Stimulated activated CD4-positive, alpha-beta T cell treated with anti-CD3 and anti-CD28 coated beads, Interleukin-1b, Interleukin-23, amount 100 ng/mL, for 48 hours (primary cell): ENCODE results near the gene SLC1A7.
"Not testable (repeated sequence)": the region's sequence is repeated elsewhere in the genome, so short reads cannot be mapped to it uniquely, and the experiment has no call there.

ENCODE experiments used
- DNase-seq: peaks from one replicate; pipeline ENCODE4 v3.0.0-alpha.2; 2020

The SLC1A7 gene

GRCh38 chr1:53142226-53142853 is at the start of gene SLC1A7:
Gene SLC1A7 (minus strand): TSS chr1:53142638. CDS start chr1:53142449, 189 bp downstream.
- DNase-seq = no peak

- no peak for DNase-seq
Observed at GRCh38 chr1:53190210-53190611, 47.8 kb upstream of the SLC1A7 start.

DNA sequence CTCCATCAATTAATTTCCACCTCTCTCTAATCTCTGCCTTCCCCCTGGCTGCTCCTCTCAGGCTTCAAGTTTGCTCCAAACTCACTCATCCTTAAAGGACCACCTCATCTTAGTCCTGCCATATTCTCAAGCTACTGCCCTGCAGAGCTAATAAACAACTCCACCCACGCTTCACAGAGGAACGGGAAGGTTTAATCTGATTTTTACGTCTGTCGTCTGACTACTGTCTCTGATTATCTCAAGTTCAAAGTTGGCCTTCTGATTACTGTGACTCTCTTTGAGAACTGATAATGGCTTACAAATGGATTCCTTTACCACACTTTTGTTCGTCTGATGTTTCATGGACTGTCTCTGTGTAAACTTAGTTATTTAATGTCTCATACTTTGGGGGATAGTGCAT is 46.6 kb upstream of the SLC1A7 start:
- no peak for DNase-seq

DNA sequence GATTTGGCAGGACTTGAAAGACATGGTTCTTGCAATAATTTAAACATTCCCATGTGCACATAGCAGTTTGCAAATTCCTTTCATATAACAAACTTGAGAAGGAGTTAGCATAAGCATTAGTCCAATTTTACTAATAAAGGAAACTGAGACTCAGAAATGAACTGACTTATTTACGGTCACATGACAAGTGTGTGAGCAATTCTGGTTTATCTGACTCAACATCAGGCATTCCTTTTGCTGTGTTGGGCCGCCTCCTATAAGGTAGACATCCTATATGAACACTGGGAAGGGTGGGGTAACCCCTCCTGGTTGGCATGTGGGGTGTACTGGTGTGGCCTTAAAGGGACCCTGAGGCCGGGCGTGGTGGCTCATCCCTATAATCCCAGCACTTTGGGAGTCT is 45.7 kb upstream of the SLC1A7 start:
- no peak for DNase-seq

GRCh38 chr1:53187401-53187800 is 45.0 kb upstream of the SLC1A7 start:
- no peak for DNase-seq

GRCh38 chr1:53186533-53186932 is 44.1 kb upstream of the SLC1A7 start:
- DNase-seq = no peak

- not testable (repeated sequence) for DNase-seq
Observed at GRCh38 chr1:53185955-53186297, 43.5 kb upstream of the SLC1A7 start.

DNA sequence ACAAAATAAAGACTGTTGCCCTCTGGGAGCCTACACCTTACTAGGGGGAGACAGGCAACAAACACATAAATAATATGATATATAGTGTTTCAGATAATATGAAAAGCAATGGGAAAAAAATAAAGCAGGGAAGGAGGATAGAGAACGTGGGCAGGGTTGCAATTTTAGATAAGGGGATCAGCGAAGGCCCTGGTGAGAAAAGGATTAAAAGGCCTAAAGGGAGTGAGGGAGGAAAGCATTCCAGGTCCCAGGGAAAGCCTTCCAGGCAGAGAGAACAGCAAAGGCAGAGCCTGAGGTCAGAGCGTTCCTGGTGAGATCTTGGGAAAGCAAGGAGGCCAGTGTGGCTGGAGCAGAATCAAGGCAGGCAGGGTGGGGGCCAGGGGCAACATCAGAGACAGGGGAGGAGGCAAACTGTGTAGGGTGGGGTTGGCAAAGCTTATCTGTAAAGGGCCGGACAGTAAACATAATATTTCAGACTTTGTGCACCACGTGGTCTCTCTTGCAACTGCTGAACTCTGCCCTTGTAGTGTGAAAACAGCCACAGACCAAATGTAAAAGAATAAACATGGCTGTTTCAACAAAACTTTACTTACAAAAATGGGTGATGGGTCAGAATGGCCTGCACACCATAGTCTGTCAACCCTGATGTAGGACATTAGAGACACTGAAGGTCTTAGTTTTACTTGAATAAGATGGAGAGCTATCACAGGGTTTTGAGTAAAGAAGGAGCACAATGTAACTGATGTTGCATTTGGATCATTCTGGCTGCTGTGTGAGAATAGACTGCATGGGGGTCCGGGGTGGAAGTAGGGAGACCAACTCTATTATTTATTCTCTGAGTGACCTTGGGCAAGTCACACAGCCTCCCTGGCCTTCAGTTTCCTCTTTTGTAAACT is 40.9 kb upstream of the SLC1A7 start:
- DNase-seq = no peak

DNA sequence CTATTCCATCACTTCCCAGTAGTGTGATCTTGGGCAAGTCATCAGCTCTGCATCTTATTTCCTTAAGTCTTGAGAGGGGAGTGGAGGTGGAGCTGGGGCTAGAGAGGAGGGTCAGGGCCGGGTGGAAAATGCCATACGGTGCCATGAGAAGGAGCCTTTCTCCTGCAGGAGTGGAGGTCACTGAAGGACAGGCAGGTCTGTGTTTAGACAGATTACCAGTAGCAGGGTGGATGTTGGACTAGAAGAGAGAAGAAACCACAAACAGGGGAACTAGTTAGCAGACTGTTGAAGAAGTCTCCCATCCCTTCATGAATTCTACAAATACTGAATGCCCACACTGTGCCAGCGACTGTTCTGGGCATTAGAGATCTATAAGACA is 40.3 kb upstream of the SLC1A7 start:
- no peak for DNase-seq

GRCh38 chr1:53182111-53182593 is 39.7 kb upstream of the SLC1A7 start:
- peak; percentile 84 for DNase-seq

DNA sequence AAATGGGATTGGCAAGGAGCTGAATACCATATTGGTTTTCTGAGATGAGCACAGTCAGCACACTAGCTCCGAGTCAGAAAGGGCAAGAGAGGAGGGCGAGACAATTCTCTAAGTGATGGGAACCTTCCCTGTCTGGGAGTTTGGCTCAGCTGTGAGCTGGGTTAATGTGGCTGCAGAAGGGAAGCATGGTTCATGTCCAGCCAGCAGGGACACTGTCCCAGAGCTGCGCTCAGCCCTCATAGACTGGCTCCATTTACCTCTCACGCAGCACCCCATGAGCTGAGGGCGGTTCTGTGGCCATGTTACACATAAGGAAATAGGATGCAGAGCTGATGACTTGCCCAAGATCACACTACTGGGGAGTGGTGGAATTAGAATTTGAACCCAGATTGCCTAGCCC is 38.5 kb upstream of the SLC1A7 start:
- no peak for DNase-seq

- DNase-seq = no peak
Observed at GRCh38 chr1:53180226-53180625, 37.8 kb upstream of the SLC1A7 start.

DNA sequence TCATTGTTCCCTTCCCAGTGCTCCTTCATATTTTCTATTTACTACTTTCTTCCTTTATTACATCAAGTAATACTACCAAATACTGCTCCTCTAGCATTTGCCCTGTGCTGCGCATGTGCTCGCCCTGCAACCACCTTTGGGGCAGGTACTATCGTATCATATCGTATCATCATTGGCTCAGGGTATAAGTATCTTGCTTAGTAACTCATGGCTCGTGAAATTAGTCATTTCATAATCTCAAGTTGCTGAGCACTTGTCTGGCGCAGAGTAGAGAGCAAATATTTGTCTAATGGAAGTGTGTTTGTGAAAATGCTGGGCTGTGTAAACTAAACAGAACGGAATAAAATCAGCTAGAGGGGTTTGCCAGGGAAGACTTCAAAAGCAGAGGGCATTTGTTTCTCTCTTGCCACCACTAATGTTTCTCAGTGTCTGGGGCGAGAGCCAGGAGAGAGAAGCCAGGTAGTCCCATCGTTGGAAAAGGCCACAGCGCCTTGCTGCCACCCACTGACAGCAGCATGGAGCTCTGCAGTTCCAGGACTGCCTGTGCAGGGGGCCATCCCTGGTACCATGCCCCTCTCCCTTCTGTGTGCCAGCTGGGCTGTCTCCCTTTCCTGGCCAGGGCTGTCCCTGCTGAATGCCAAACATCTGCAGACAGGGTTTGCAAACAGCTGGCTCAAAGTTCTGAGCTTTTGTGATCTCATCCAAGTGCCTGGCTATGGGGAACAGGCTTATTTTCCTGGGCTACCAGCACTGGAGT is 34.2 kb upstream of the SLC1A7 start:
- DNase-seq = no peak

DNA sequence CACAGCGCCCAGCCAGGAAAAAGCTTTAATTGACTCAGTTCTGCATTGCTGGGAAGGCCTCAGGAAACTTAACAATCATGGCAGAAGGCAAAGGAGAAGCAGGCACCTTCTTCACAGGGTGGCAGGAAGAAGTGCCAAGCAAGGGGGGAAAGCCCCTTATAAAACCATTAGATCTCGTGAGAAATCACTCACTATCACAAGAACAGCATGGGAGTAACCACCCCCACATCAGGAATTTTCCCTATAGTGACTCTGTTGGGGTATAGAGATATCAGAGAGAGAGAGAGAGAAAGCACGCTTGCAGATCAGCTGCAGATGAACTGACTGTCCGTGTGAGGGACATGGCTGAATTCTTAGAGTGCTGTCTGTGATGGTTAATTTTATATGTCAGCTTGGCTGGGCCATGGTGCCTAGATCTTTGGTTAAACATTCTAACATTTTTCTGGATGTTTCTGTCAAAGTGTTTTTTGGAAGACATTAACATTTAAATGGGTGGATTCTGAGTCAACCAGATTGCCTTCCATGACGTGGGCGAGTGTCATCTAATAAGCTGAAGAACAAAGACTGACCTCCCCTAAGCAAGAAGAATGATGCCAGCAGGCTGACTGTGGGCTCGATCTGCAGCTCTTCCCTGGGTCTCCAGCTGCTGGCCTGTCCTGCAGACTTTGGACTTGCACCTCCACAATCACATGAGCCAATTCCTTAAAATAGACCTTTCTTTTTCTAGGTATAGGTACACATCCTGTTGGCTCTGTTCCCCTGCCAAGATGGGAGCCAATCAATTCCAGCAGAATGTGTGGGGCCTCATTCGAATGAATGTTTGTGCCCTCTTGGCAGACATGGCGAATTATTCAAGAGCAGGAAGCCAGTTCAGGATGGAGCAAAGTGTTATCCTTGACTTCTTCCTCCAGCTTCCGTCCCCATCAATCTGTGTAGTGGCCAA is 32.8 kb upstream of the SLC1A7 start:
- DNase-seq = no peak

- DNase-seq = no peak
Observed at GRCh38 chr1:53172426-53173128, 30.1 kb upstream of the SLC1A7 start.

DNA sequence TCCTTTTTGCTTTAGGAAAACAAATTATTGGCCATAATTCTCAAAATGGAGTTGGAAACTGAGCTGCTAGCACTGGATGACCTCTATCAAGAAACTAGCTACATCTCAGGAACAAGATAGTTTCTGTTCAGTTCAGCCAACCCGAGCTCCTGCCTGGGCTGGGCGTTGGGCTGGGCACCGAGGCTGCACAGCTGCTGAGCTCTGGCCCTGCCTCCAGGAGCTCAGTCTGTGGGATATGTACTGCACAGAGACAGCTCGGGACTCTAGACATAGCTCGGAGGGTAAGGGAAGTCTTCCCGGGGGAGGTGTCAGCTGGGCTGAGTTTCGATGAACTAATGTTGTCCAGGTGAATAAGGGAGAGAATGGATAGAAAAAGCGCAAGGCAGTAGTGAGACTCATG is 24.5 kb upstream of the SLC1A7 start:
- DNase-seq = no peak

- no peak for DNase-seq
Observed at GRCh38 chr1:53166366-53166765, 23.9 kb upstream of the SLC1A7 start.

GRCh38 chr1:53165408-53165961 is 23.0 kb upstream of the SLC1A7 start:
- no peak for DNase-seq

GRCh38 chr1:53163291-53163768 is 20.9 kb upstream of the SLC1A7 start:
- no peak for DNase-seq

GRCh38 chr1:53162621-53163020 is 20.2 kb upstream of the SLC1A7 start:
- DNase-seq = no peak

DNA sequence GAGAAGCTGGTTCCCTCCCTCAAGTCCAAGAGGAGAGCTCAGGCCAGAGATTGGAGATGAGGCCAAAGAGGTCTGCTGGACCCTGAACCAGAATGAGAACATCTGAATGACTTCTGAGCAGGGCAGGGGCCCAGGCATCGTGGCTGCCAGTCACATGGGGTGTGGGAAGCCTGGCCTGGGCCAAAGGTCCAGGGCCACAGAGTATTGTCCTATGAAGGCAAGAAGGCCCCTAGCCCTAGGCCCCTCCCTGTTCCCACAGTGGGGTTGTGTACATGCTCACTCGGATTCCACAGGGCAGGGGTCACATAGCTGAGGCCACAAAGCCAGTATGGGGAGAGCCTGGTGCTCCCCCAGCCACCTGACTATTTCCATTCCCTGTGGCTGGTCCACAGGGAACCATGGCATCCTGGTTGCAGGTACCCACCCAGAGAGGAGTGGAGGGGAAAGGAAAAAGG is 18.5 kb upstream of the SLC1A7 start:
- no peak for DNase-seq
